Subcutaneous preadipocyte (primary cell): ENCODE data around the gene NHERF1. TPM values are rescaled to one million over a fixed set of nuclear protein-coding genes. Genes with fewer than 3 reads are reported as not detected.

Experiments
- total RNA-seq: library from RNA; depleted of rRNA; stranded (reverse); fragments of >200 nt; gene quantifications from 2 replicates; pipeline ENCODE4 v1.2.3, GENCODE V29; 2012

The NHERF1 gene
- total RNA-seq = 12.1 and 22.7 TPM in 2 replicates

GRCh38 chr17:74748529-74749278 lies at the start of gene NHERF1:
TSS of gene NHERF1 (plus strand) at chr17:74748628. CDS start at chr17:74748847, 219 bp downstream.

GRCh38 chr17:74712756-74713155 lies 35.7 kb upstream of the NHERF1 start, which contains the start of gene CD300LF:
TSS of gene CD300LF (minus strand) at chr17:74712923. CDS start at chr17:74712866, 57 bp downstream.

GRCh38 chr17:74736513-74737298 lies 11.7 kb upstream of the NHERF1 start, which contains the start of gene RAB37:
TSS of gene RAB37 (plus strand) at chr17:74737256. CDS start at chr17:74737273, 17 bp downstream.

GRCh38 chr17:74776044-74776962 lies 27.9 kb downstream of the NHERF1 start, which contains the start of gene NAT9:
TSS of gene NAT9 (minus strand) at chr17:74776345. CDS start at chr17:74775698, 647 bp downstream.

Other genes starting within 250 kb of the NHERF1 start
- not detected in 2 replicates for gene CD300LB, start 217.2 kb upstream of the NHERF1 start, total RNA-seq
- not detected in 2 replicates for gene CD300C, start 202.5 kb upstream of the NHERF1 start, total RNA-seq
- gene CD300H, start 181.1 kb upstream of the NHERF1 start, total RNA-seq = not detected in 2 replicates
- gene CD300LD, start 156.3 kb upstream of the NHERF1 start, total RNA-seq = not detected in 2 replicates
- gene CD300E, start 124.9 kb upstream of the NHERF1 start, total RNA-seq = not detected in 2 replicates
- not detected in 2 replicates for gene CD300LF, start 35.7 kb upstream of the NHERF1 start, total RNA-seq
- gene RAB37, start 11.4 kb upstream of the NHERF1 start, total RNA-seq = under 0.01 and 0.20 TPM in 2 replicates
- gene NAT9, start 27.7 kb downstream of the NHERF1 start, total RNA-seq = 22.4 and 26.4 TPM in 2 replicates
- gene GRIN2C, start 111.3 kb downstream of the NHERF1 start, total RNA-seq = under 0.01 TPM in 1 of 2 replicates, not detected in the other
- 24.8 and 27.2 TPM in 2 replicates for gene FDXR, start 124.4 kb downstream of the NHERF1 start, total RNA-seq
- gene FADS6, start 145.0 kb downstream of the NHERF1 start, total RNA-seq = not detected in 2 replicates
- not detected in 2 replicates for gene USH1G, start 174.6 kb downstream of the NHERF1 start, total RNA-seq
- not detected in 2 replicates for gene OTOP2, start 175.6 kb downstream of the NHERF1 start, total RNA-seq
- gene OTOP3, start 187.3 kb downstream of the NHERF1 start, total RNA-seq = not detected in 2 replicates
- gene HID1, start 224.1 kb downstream of the NHERF1 start, total RNA-seq = not detected in 2 replicates
- 15.1 and 15.8 TPM in 2 replicates for gene CDR2L, start 239.0 kb downstream of the NHERF1 start, total RNA-seq